T-cell (primary cell): ENCODE results near the gene MT1X. TPM values are rescaled to one million over a fixed set of nuclear protein-coding genes. Genes with fewer than 3 reads are reported as not detected.

Experiments
- ATAC-seq, 4 experiments: fragments of 200-7000 bp in 3 of 4; fragments of 150-1000 bp in 1 of 4; cut with Tn5 transposase; replicated peaks in 1 of 4; 1 replicate in 3 of 4; 2 replicates in 1 of 4; pipeline ENCODE4 v1.10.0; 2021; ENCODE audit warnings: moderate library complexity in 3 of 4, mild to moderate bottlenecking in 2 of 4, moderate number of reproducible peaks in 1 of 4
- CTCF ChIA-PET, 2 donors: fragments of 300-600 bp; sonication (Branson Sonifier 250); formaldehyde crosslinking; loops; one replicate each; lab custom pipeline; 2022; ENCODE audit warnings: antibody characterized with exemption in 2 of 2; lab: Charles Lee
- POLR2A ChIA-PET, 2 donors: fragments of 300-600 bp; sonication (Branson Sonifier 250); formaldehyde crosslinking; loops; one replicate each; lab custom pipeline; 2022; ENCODE audit warnings: antibody characterized with exemption in 2 of 2; lab: Charles Lee
- DNase-seq, 35 experiments: peaks; one replicate each; pipeline versions ENCODE4 v3.0.0 to v3.0.0-alpha.2; 2013 to 2023
- H3K27ac ChIP-seq: one replicate; pipeline ENCODE4 v1.5.1; 2013; ENCODE audit warnings: low read length
- H3K27me3 ChIP-seq, 2 experiments: replicated peaks in 1 of 2; 1 replicate in 1 of 2; 2 replicates in 1 of 2; pipeline versions ENCODE4 v1.6.1 to v1.7.0; 2013; ENCODE audit warnings: low read length in 1 of 2, mixed read lengths in 1 of 2; ENCODE audit not compliant: control insufficient read depth in 2 of 2, insufficient read depth in 2 of 2; ENCODE audit errors: extremely low read depth in 1 of 2
- H3K36me3 ChIP-seq, 2 donors: 1 replicate in 1 of 2; 2 replicates in 1 of 2; pipeline versions ENCODE4 v1.6.1 to v1.7.0; 2013; ENCODE audit warnings: low read length in 1 of 2; ENCODE audit not compliant: control insufficient read depth in 2 of 2, insufficient read depth in 1 of 2; ENCODE audit errors: extremely low read depth in 1 of 2
- H3K4me1 ChIP-seq, 2 experiments: 1 replicate in 1 of 2; 2 replicates in 1 of 2; pipeline versions ENCODE4 v1.6.1 to v1.7.0; 2013; ENCODE audit warnings: low read length in 2 of 2, mixed read lengths in 1 of 2; ENCODE audit not compliant: insufficient read depth in 2 of 2, control insufficient read depth in 1 of 2; ENCODE audit errors: extremely low read depth in 1 of 2
- H3K4me3 ChIP-seq, 2 donors: 1 replicate in 1 of 2; 2 replicates in 1 of 2; pipeline versions ENCODE4 v1.5.1 to v1.7.0; 2013; ENCODE audit warnings: mild to moderate bottlenecking in 2 of 2, low read length in 1 of 2, moderate library complexity in 1 of 2; ENCODE audit not compliant: control insufficient read depth in 1 of 2; ENCODE audit errors: extremely low read depth in 1 of 2
- H3K9me3 ChIP-seq: 2 replicates; pipeline ENCODE4 v1.7.0; 2013
- H3K27ac Mint-ChIP-seq, 2 donors: one replicate each; pipeline ENCODE4 v1.8.0; 2020 to 2021; ENCODE audit warnings: mild to moderate bottlenecking in 2 of 2, mixed read lengths in 2 of 2
- H3K27me3 Mint-ChIP-seq, 2 donors: one replicate each; pipeline ENCODE4 v1.8.0; 2021 to 2022; ENCODE audit warnings: mixed read lengths in 2 of 2
- H3K36me3 Mint-ChIP-seq: one replicate; pipeline ENCODE4 v1.8.0; 2021; ENCODE audit warnings: mixed read lengths
- H3K4me1 Mint-ChIP-seq, 3 donors: one replicate each; pipeline ENCODE4 v1.8.0; 2020 to 2022; ENCODE audit warnings: mixed read lengths in 3 of 3, mild to moderate bottlenecking in 1 of 3
- H3K4me3 Mint-ChIP-seq, 3 donors: one replicate each; pipeline ENCODE4 v1.8.0; 2020 to 2022; ENCODE audit warnings: mild to moderate bottlenecking in 3 of 3, mixed read lengths in 3 of 3, moderate library complexity in 3 of 3
- H3K9me3 Mint-ChIP-seq, 3 donors: one replicate each; pipeline ENCODE4 v1.8.0; 2020 to 2022; ENCODE audit warnings: mixed read lengths in 3 of 3
- WGBS: methylation state at CpG from one replicate; pipeline ENCODE4 v1.1.5; 2013; ENCODE audit warnings: missing lambda C conversion rate; ENCODE audit not compliant: insufficient coverage; 5-methylcytosine and 5-hydroxymethylcytosine counted together
- total RNA-seq, 35 experiments: library from RNA in 6 of 35; stranded (reverse) in 6 of 35; fragments of 120-200 nt in 1 of 35; gene quantifications; one replicate each; pipeline versions ENCODE4 v1.2.1 to v1.2.4 and lab custom pipeline; 2013 to 2026

Gene MT1X
- total RNA-seq, 5 donors from 2014 or later (not counting 1 experiment from before 2014, with no cell fraction given): 18.7 to 30.8 (median 28.8) TPM

DNA sequence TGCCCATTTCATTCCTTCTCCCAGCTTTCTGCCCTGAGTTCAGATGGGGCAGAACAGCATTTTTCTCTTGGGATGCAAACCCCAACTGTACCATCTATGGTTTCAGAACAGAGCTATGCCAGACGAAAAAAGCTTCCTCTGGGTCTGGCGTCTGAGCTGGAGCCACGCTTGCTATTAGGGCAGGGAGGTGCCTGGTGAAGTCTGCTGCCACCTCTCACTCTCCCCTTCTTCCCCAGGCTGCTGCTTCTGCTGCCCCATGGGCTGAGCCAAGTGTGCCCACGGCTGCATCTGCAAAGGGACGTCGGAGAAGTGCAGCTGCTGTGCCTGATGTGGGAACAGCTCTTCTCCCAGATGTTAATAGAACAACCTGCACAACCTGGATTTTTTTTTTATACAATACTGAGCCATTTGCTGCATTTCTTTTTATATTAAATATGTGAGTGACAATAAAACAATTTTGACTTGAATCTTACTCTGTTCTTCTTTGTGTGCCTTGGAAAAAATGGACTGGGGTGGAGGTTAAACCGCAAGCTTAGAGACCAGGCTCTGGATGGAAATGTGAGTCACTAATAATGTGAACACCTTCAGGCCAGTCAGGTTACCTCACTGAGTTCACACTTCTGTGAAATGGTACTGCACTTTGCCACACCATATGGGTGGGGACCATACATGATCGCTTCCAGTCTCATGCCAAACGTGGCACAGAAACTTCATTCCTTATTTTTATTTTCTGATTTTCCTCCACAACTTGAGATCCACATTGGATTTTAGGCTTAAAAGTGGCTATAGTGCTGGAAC, 45.5 kb upstream of the MT1X start:
- Histone ChIP-seq H3K4me3 (no peak overlapping the region), H3K27ac (no peak overlapping the region), H3K27me3 (peaks cover 16 to 74% of the 10 kb centered on the region in 2 experiments), H3K36me3 (no peaks in the 10 kb centered on the region), H3K4me1 (peaks cover 0 to 38% of the 10 kb centered on the region in 2 experiments), H3K9me3 (no peaks in the 10 kb centered on the region)
- H3K9me3 Mint-ChIP-seq: no peaks in the 10 kb centered on the region
- H3K27me3 Mint-ChIP-seq: peaks cover 72 to 86% of the 10 kb centered on the region in 2 donors
- 38% methylated on average over 1 of the region's 9 CpGs for WGBS
- peaks cover 26 to 40% (median 27%) of the 10 kb centered on the region in 3 donors for H3K4me1 Mint-ChIP-seq
- ATAC-seq: no peak
- H3K4me3 Mint-ChIP-seq: peak overlapping the region in 1 of 3 donors; percentile 84
- DNase-seq: no peak
- ChIA-PET POLR2A (no interaction called here), CTCF (no interaction called here)
- no peak overlapping the region for H3K27ac Mint-ChIP-seq
- H3K36me3 Mint-ChIP-seq: no peaks in the 10 kb centered on the region

DNA sequence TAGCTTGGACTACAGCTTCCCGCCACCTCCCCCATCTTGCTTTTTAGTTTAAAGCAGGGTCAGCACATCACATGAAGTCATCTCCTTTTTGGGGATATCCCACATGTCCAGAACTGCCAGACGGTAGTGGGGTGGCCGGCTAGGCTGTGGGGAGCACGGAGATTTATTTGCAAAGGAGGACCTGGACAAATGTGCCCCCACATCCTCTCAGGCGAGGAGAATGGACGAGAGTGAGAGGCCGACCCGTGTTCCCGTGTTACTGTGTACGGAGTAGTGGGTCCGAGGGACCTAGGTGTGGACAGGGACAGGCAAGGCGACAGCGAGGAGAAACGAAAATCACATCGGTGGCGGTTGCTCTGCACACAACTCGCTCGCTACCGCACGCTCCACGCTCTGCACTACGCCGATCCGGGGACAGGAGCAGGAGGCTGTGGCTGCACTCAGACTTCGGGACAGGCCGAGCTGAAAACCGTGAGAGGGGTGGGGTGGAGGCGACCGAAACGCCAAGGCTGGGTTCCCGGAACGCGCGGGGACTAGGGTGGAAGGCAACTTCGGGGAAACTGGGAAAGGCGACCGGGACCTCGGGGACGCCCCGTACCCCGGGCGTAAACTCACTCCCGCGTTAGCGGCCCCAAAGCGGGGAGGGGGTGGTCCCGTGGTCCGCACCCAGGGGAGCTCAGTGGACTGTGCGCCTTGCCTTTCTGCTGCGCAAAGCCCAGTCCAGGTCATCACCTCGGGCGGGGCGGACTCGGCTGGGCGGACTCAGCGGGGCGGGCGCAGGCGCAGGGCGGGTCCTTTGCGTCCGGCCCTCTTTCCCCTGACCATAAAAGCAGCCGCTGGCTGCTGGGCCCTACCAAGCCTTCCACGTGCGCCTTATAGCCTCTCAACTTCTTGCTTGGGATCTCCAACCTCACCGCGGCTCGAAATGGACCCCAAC, 44.2 kb upstream of the MT1X start, which contains the start of gene MT1A:
MT1A (plus strand) TSS at position 853 of the 937 bp plus-strand sequence; CDS start at position 926, 73 bp downstream.
- DNase-seq (peak in 1 of 35 experiments; percentile 32), ATAC-seq (peak in 3 of 4 experiments; percentile 38 to 45 (median 39))
- ChIA-PET POLR2A (no interaction called here), CTCF (no interaction called here)
- Mint-ChIP-seq H3K27ac (peak within 1 kb of the TSS in 1 of 2 donors; percentile 39), H3K4me1 (peaks cover 27 to 43% (median 32%) of the 10 kb centered on the region in 3 donors), H3K9me3 (no peaks in the 10 kb centered on the region), H3K4me3 (peak within 1 kb of the TSS; percentile 9 to 55 (median 31)), H3K27me3 (peaks cover 64 to 77% of the 10 kb centered on the region in 2 donors), H3K36me3 (no peaks in the 10 kb centered on the region)
- Histone ChIP-seq H3K27ac (no peak within 1 kb of the TSS), H3K4me3 (no peak within 1 kb of the TSS), H3K9me3 (no peaks in the 10 kb centered on the region), H3K4me1 (peaks cover 2 to 30% of the 10 kb centered on the region in 2 experiments), H3K36me3 (no peaks in the 10 kb centered on the region), H3K27me3 (peaks cover 14 to 64% of the 10 kb centered on the region in 2 experiments)
- 6% methylated on average over 60 of the region's 68 CpGs for WGBS

DNA sequence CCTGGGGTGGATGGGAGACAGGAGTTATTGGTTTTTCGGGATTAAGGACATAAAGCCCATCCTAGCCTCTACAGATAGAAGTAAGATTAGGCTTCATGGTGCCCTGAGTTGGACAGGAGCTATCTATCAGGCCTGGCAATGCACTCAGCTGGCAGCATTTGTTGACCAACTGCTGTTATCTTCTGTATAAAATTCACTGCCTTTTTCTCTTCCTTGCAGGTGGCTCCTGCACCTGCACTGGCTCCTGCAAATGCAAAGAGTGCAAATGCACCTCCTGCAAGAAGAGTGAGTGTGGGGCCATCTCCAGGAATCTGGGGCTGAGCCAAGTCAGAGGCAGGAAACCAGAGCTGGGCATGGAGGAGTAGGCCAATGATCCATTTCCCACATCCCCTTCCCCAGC, 43.2 kb upstream of the MT1X start:
- no peaks in the 10 kb centered on the region for H3K9me3 Mint-ChIP-seq
- Histone ChIP-seq H3K9me3 (no peaks in the 10 kb centered on the region), H3K4me1 (peaks cover 2 to 40% of the 10 kb centered on the region in 2 experiments), H3K4me3 (no peak overlapping the region), H3K36me3 (no peaks in the 10 kb centered on the region), H3K27ac (no peak overlapping the region), H3K27me3 (peaks cover 11 to 58% of the 10 kb centered on the region in 2 experiments)
- H3K27ac Mint-ChIP-seq: no peak overlapping the region
- peaks cover 55 to 69% of the 10 kb centered on the region in 2 donors for H3K27me3 Mint-ChIP-seq
- H3K36me3 Mint-ChIP-seq: no peaks in the 10 kb centered on the region
- peaks cover 36 to 47% (median 39%) of the 10 kb centered on the region in 3 donors for H3K4me1 Mint-ChIP-seq
- ChIA-PET POLR2A (no interaction called here), CTCF (interaction anchor here in 1 of 2 donors (0.6 kb wide), 1 partner anchor 21 kb away, joined by 3 read pairs; no protein-coding TSS in a partner anchor)
- ATAC-seq (no peak), DNase-seq (no peak)
- WGBS: no CpG with 5 or more reads among the region's 1 CpG
- H3K4me3 Mint-ChIP-seq: peak overlapping the region in 1 of 3 donors; percentile 55

DNA sequence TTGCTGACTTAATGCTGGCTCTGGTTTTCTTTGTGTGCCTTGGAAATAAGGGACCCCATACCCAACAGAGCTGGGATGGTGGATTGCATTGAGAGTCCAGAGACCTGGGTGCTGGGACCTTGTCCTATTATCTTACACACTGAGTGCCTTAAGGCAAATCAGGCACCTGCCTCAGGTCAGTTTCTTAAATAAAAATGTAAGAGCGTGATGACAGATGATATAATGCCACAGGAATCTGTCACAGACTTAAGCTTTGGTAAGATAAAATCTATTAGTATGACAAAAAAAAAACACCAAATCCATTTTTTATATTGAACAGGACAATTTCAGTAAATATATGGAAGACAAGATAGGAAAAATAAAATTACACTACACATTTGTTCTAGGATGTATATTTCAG, 42.2 kb upstream of the MT1X start:
- Mint-ChIP-seq H3K9me3 (no peaks in the 10 kb centered on the region), H3K36me3 (no peaks in the 10 kb centered on the region), H3K4me3 (no peak overlapping the region), H3K27me3 (peaks cover 47 to 59% of the 10 kb centered on the region in 2 donors), H3K27ac (no peak overlapping the region), H3K4me1 (peaks cover 35 to 46% (median 35%) of the 10 kb centered on the region in 3 donors)
- no peak for ATAC-seq
- H3K27ac ChIP-seq: no peak overlapping the region
- ChIA-PET POLR2A (no interaction called here), CTCF (interaction anchor here in 1 of 2 donors (1.1 kb wide), 1 partner anchor 64 kb away, joined by 3 read pairs; no protein-coding TSS in a partner anchor)
- H3K9me3 ChIP-seq: no peaks in the 10 kb centered on the region
- peaks cover 12 to 48% of the 10 kb centered on the region in 2 experiments for H3K27me3 ChIP-seq
- DNase-seq: no peak
- no peaks in the 10 kb centered on the region for H3K36me3 ChIP-seq
- peaks cover 2 to 39% of the 10 kb centered on the region in 2 experiments for H3K4me1 ChIP-seq
- H3K4me3 ChIP-seq: no peak overlapping the region
- no CpG with 5 or more reads among the region's 1 CpG for WGBS

DNA sequence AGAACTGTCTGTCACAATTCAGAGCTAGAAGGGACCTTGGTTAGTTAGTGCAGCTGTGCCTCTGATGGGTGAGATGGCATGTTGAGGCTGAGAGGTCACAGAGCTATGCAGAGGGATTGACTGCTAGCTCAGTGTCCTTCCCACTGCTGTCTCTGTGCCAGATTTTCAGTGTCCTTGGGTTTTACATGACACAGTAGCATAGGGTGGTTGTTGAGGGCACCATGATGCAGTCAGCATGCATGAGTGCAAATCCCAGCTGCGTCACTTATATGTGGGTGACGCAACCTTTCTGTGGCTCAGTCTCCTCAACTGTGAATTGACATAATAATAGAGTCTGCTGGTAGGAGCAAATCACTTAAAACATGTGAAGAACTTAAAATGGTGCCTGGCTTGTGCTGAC, 41.1 kb upstream of the MT1X start:
- Mint-ChIP-seq H3K4me1 (peaks cover 28 to 38% (median 34%) of the 10 kb centered on the region in 3 donors), H3K27ac (no peak overlapping the region), H3K4me3 (no peak overlapping the region), H3K27me3 (peaks cover 44 to 50% of the 10 kb centered on the region in 2 donors), H3K36me3 (no peaks in the 10 kb centered on the region), H3K9me3 (no peaks in the 10 kb centered on the region)
- ChIA-PET CTCF (interaction anchor here (1.1 to 1.3 kb wide), 2 partner anchors 61 to 65 kb away, joined by 3 to 4 read pairs; no protein-coding TSS in a partner anchor), POLR2A (no interaction called here)
- ATAC-seq: no peak
- DNase-seq: no peak
- no peak overlapping the region for H3K27ac ChIP-seq
- no peaks in the 10 kb centered on the region for H3K36me3 ChIP-seq
- no peaks in the 10 kb centered on the region for H3K9me3 ChIP-seq
- peaks cover 21 to 41% of the 10 kb centered on the region in 2 experiments for H3K27me3 ChIP-seq
- H3K4me3 ChIP-seq: no peak overlapping the region
- peaks cover 2 to 31% of the 10 kb centered on the region in 2 experiments for H3K4me1 ChIP-seq
- WGBS: 100% methylated on average over 2 of the region's 2 CpGs
